ES-I3 (cell line): Measurements from ENCODE around the gene DGKG.

Experiments used
- H3K36me3 ChIP-seq: 2 replicates; pipeline ENCODE4 v1.6.1; 2013; ENCODE audit warnings: mild to moderate bottlenecking, low read length, control low read depth, moderate library complexity; ENCODE audit not compliant: insufficient read depth
- H3K4me1 ChIP-seq: 2 replicates; pipeline ENCODE4 v1.6.1; 2013; ENCODE audit warnings: mild to moderate bottlenecking, control low read depth, low read length; ENCODE audit not compliant: insufficient read depth
- H3K9ac ChIP-seq: 2 replicates; pipeline ENCODE4 v1.6.1; 2013; ENCODE audit warnings: low read depth, mild to moderate bottlenecking, low read length, moderate library complexity
- H3K9me3 ChIP-seq: 2 replicates; pipeline ENCODE4 v1.6.1; 2013; ENCODE audit warnings: mild to moderate bottlenecking, low read length, moderate library complexity; ENCODE audit not compliant: control insufficient read depth, insufficient read depth

DGKG gene

DNA sequence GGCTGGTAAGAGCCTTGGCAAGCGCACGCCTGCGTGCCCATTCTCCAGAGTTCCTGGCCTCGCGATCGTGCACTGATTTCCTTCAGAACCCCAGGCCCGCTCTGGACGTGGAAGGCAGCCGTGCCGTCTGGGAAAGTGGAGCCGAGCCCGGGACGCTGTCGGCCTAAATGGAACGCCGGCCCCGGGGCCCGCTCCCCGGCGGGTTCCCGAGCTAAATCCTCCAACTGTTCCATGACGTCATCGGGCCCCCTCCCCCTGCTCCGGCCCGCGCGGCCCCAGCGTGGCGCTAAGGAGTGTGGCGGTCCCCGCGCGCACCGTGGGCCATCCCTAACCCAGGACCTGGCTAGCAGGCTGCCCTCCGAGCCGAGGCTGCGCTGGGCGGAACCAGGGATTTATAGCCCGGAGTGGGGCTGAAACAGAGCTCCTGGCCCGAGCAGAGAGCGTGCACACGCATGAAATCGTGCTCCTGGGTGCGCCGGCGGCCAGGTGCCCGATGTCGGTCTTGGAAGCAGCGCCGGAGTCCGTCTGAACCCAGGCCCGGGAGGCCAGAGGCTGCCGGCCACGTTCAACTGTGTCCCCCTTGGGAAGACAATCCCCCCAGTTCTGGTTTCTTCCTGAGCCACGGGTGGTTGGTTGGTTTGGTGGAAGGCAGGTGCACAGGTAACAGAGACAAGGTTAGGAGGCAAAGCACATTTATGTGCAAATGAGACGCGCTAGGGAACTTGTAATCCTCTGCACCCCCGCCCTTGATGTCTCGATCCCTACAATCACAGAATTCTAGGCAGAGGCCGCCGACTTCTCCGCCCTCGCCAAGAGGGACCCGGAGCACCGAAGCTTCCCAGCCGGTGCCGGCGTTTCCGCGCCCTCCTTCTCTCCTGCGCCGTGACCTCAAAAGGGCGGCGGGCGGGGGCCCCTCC, 168.2 kb downstream of the DGKG start:
- peak overlapping the region; percentile 48 for H3K9ac ChIP-seq
- H3K36me3 ChIP-seq, result no peaks in the 10 kb centered on the region
- no peaks in the 10 kb centered on the region for H3K4me1 ChIP-seq
- H3K9me3 ChIP-seq, result no peaks in the 10 kb centered on the region

DNA sequence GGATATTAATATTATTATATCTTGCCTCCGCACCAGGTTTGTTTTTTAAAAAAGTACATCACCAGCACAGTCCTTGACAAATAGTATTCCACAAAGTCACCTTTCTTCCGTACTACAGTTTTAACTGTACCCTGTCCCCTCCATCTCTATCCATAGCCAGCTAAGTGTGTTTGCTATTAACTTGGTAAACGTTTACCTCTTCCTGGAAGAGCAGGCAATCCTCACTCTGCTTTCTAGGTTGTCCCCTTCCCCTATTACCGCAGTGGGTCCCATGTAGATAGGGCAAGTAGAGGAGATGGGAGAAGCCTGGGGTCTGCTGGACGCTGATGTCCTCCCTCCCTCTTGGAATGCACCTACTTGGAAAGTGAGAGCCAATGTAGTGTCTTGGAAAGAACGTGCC, 169.2 kb downstream of the DGKG start:
- Histone ChIP-seq H3K4me1 (no peaks in the 10 kb centered on the region), H3K9me3 (no peaks in the 10 kb centered on the region), H3K36me3 (no peaks in the 10 kb centered on the region), H3K9ac (no peak overlapping the region)

DNA sequence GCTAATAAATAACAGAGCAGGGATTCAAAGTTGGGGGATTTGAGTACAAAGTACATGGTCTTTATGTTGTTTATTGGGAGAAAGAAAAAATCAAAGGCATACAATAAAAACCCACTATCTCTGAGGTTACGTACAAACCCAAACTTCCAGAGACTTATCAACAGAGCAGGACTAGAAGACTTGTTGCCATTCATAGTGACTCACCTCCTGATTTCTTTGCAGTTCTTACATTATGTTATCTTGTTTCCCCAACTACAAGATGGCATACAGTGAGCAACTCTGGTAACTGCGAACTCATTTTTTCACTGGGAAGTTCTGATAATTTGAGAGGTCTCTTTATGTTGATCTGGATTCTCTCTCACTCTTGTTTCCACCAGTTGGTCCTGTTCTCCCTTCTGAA, 172.5 kb downstream of the DGKG start:
- H3K9ac ChIP-seq, result no peak overlapping the region
- no peaks in the 10 kb centered on the region for H3K9me3 ChIP-seq
- no peaks in the 10 kb centered on the region for H3K36me3 ChIP-seq
- 0 out of 2 replicates have a peak, but pooled peaks cover 4% of the 10 kb centered on the region for H3K4me1 ChIP-seq

DNA sequence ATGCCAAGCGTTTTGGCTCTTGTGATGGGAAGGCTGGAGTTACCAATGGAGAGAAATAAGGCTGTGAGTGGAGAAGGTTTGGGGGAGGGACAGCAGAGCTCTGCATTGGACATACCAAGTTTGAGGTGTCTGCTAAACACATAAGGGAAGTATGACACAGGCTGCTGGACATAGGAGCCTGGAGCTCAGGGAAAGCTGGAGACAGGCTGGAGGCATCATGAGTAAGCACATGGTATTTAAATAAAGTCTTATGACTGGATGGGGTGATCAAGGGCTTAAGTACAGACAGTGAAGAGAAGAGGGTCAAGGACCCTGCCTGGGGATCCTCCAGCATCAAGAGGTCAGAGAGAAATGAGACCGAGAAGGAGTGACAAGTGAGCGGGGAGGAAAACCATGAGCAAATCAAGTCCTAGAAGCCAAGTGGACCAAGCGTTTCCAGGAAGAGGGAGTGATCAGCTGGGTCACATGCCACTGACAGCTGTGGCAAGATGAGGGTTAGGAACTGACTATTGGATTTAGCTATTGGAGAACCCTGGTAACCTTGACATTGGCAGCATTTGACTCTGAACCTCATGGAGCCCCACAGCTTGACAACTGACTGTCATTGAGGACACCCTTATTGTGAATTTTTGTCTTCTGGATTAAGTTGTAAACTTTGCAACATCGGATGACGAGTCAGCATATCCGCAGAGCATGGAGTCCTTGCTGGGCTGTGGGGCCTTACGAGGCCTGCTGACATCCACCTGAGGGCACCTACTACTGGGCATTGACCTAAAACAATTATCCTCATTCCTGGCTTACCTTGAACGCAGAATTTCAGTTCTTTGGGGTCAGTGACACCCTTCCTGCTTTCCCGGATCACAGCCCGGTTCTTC, 174.4 kb downstream of the DGKG start:
- H3K9ac ChIP-seq, result no peak overlapping the region
- H3K36me3 ChIP-seq, result no peaks in the 10 kb centered on the region
- no peaks in the 10 kb centered on the region for H3K9me3 ChIP-seq

DNA sequence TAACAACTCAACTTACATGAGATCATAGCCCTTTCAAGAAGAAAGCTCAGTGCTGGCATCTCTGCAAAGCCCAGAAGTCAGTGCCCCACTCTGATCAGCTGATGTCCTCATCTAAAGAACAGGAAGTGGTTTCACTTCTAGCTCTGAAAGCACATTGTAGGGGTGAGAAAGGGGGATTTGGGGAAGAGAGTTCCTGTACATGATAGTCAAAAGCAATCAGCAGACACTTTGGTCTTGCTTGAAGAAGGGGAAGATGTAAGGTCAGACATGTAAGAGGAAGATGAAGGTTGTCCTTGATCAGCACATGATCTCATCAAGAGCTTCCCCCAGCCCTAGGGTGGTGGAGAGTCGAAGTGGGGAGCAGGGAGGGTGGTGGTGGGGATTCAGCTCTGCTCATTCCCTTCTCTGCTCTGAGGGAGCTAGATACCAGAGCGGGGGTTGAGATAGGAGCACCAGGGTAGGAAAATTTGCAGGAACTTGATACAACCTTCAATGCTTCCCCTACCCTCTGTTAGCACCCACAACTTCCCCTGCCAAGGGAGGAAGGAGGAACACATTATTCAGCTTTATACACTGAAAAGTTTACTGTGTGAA, 176.7 kb downstream of the DGKG start:
- H3K9me3 ChIP-seq, result no peaks in the 10 kb centered on the region
- H3K4me1 ChIP-seq, result 0 out of 2 replicates have a peak, but pooled peaks cover 4% of the 10 kb centered on the region
- H3K9ac ChIP-seq, result no peak overlapping the region
- H3K36me3 ChIP-seq, result no peaks in the 10 kb centered on the region

More for the DNA sequence above, 174.4 kb downstream of the DGKG start:
- 0 out of 2 replicates have a peak, but pooled peaks cover 4% of the 10 kb centered on the region for H3K4me1 ChIP-seq

DNA sequence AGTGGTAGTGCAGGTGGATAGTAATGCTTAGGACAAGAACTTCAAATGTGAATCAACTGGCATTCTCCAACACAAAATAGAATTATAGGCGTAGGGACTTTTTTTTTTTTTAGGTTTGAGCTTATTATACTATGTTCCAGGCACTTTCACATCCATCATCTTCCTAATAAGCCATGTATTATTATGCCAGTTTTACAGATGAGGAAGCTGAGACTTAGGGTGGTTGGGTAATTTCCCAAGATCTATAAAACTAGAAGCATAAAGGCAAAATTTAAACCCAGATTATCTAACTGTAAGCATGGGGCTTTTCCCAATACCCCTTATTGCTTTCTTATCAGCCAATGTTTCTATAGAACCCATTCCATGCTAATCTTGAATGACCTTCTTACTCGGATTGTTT, 178.0 kb downstream of the DGKG start:
- 0 out of 2 replicates have a peak, but pooled peaks cover 4% of the 10 kb centered on the region for H3K4me1 ChIP-seq
- H3K9me3 ChIP-seq, result no peaks in the 10 kb centered on the region
- H3K9ac ChIP-seq, result no peak overlapping the region
- H3K36me3 ChIP-seq, result no peaks in the 10 kb centered on the region

DNA sequence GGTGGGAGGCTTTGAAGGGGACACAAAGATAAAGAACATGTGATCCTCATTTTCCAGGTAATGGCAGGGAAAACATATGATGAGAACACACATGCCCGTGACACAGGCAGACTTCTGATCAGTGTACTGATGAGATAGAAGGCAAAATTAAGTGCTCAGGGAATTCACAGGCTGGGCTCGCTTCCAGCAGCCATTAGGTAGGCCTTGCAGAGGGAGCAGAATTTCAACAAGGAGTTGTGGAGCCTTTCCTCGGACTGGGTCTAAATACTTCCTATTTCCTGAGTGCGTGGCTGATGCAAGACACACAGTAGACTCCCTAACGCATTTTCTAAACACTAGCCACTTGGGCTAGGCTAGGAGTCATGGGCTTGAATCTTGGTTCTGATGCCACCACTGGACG, 179.2 kb downstream of the DGKG start:
- no peaks in the 10 kb centered on the region for H3K36me3 ChIP-seq
- 0 out of 2 replicates have a peak, but pooled peaks cover 4% of the 10 kb centered on the region for H3K4me1 ChIP-seq

DNA sequence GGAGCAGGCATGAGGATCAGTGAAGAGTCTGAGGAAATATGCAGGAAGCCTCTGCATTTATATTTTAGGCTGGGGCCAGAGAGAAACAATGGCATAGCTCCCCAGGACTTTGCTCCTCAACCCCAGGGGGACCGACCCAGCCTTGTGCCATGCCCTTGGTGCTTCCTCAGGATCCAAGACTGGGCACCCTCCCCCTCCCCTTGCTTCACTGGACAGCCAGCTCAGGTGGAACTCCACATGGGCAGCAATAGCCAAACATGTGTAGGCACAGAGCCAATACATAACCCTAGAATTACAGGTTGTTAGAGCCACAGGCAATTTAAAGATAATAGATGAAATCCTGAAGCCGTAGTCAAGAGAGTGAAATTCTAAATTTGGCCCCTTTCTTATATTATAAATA, 180.1 kb downstream of the DGKG start:
- H3K4me1 ChIP-seq, result 0 out of 2 replicates have a peak, but pooled peaks cover 4% of the 10 kb centered on the region
- H3K9me3 ChIP-seq, result peaks cover 3% of the 10 kb centered on the region
- H3K9ac ChIP-seq, result no peak overlapping the region
- no peaks in the 10 kb centered on the region for H3K36me3 ChIP-seq

More for the DNA sequence above, 179.2 kb downstream of the DGKG start:
- H3K9me3 ChIP-seq, result peaks cover 2% of the 10 kb centered on the region
- no peak overlapping the region for H3K9ac ChIP-seq

DNA sequence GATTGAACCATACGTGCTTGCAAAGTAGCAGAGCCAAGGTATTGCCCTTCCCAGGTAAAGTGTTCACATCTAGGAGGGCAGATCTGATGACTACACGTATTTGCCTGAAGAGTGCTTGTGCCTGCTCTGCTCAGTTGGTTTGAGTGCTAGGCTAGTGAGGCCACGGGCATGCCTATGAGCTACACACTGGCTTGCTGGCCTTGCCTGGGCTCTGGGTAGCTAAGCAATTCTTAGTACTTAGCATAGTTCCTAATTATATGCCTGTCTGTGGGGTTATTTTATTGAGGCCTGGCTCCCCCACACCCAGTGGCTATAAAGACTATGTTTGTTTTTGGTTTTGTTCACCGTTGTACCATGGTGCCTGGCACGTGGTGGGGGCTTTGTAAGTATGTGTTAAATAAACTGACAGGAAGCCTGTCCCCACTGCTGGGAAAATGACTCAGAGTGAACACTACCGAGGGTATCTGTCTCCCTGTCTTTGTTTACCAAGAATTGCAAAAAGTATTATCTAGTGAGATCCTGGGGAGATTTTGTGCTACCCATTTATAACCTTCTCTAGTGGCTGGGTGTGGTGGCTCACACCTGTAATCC, 181.0 kb downstream of the DGKG start:
- no peaks in the 10 kb centered on the region for H3K36me3 ChIP-seq
- peaks cover 3% of the 10 kb centered on the region for H3K9me3 ChIP-seq
- H3K9ac ChIP-seq, result no peak overlapping the region
- 0 out of 2 replicates have a peak, but pooled peaks cover 4% of the 10 kb centered on the region for H3K4me1 ChIP-seq

DNA sequence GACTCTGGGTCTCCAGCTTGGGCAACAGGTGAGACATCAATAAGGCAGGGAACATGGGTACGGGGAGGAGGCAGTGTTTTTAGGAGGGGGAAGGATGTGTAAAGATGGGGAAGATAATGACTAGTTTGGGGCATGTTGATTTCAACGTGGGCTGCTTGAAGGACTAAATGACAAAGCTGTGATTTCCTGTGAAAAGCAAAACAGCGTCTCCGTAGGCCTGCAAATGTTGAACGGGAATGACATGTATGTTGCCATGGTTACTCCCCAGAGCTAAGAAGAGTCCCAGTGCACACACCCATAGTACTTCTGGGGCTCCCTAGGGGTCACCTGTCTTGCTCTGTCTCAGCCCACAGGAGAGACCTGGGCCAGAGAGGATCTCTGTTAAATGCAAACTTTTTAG, 181.9 kb downstream of the DGKG start:
- 0 out of 2 replicates have a peak, but pooled peaks cover 1% of the 10 kb centered on the region for H3K4me1 ChIP-seq
- no peaks in the 10 kb centered on the region for H3K36me3 ChIP-seq
- peaks cover 3% of the 10 kb centered on the region for H3K9me3 ChIP-seq

DNA sequence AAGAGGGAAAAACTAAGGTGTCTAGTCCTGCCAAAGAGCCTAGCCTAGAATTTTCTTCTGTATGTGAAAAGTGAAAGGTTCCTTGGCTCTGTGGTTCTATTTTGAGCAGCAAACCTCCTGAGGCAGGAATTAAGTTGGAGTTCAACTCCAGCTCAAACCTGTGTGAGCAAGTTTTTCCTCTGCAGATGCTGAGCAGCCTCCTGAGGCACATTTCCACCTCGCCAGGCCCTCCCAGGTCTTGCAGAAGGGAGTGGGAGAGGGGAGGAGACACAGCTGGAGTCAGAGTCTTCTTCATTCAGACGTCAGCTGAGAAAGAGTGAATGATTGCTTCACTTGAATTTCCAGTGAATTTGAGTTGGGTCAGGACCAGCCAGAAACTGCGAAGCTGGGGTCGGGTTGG, 183.6 kb downstream of the DGKG start:
- H3K9ac ChIP-seq, result no peak overlapping the region
- no peaks in the 10 kb centered on the region for H3K4me1 ChIP-seq
- peaks cover 3% of the 10 kb centered on the region for H3K9me3 ChIP-seq
- no peaks in the 10 kb centered on the region for H3K36me3 ChIP-seq

More for the DNA sequence above, 181.9 kb downstream of the DGKG start:
- no peak overlapping the region for H3K9ac ChIP-seq

DNA sequence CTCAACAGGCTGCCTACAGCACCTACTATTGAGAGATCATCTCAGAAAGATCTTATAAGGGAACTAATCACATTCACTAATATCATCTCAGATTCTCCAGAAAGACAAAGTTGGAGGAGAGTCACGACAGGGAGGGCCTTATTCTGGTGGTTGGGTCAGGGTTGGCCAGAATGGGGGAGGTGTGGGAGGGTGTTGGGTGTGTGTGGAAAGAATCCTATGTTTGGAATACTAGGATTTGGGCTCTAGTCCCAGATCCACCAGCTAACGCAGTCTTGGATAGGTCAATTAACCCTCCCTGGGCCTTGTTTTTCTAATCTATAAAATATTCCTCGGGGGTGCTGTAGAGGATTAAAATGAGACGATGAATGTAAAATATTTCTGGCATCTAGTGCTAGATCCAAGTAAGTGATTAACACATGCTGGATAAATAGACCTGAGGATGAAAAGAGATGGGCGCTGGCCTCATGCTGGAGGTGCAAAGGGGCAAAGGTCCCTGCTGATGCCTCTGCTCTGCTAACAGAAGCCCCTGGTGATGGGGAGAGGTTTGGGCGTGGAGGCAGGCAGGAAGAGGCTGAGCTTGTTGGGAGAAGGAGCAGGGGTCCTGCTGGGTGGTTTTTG, 185.6 kb downstream of the DGKG start:
- Histone ChIP-seq H3K36me3 (no peaks in the 10 kb centered on the region), H3K9me3 (peaks cover 3% of the 10 kb centered on the region), H3K4me1 (no peaks in the 10 kb centered on the region), H3K9ac (no peak overlapping the region)

DNA sequence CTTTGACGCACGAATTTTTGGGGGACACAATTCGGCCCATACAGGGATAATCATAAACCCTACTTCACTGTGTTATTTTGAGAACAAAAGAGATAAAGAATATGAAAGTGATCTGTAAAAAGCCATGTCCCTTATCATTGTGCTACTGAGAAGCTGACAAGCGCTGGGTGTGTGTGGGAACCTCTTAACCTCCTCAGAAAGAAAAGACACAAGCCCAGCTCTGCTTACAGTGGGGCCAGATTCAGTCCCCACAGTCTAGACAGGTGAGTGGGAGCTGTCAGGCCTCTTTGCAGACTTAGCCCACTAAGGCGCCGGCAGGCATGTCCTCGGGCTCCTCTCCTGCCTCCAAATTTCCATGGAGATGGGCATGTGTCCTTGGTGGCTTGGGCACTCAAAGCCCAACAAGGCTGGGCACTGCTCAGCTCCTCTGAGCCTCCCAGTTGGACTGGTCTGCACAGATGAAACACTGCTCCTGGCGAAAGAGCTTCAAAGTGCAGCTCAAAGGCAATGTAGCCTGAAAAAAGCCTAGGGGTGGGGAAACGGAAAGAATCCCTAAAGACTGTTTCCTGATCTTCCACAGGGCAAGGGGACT, 188.7 kb downstream of the DGKG start:
- no peak overlapping the region for H3K9ac ChIP-seq
- H3K36me3 ChIP-seq, result no peaks in the 10 kb centered on the region
- H3K9me3 ChIP-seq, result peaks cover 3% of the 10 kb centered on the region
- no peaks in the 10 kb centered on the region for H3K4me1 ChIP-seq
